Liver (tissue), 9 donors: Measurements from ENCODE around the gene NACA. TPM values are rescaled to one million over a fixed set of nuclear protein-coding genes. Genes with fewer than 3 reads are reported as not detected.
"Not testable (repeated sequence)": the region's sequence is repeated elsewhere in the genome, so short reads cannot be mapped to it uniquely, and the experiment has no call there.

Experiments used
- DNase-seq: peaks from one replicate; pipeline ENCODE4 v3.0.0-alpha.2; 2017; ENCODE audit warnings: low spot score
- H3K27ac ChIP-seq, 2 donors: one replicate each; pipeline ENCODE4 v1.7.0; 2013; ENCODE audit warnings: inconsistent platforms in 2 of 2, low read length in 2 of 2, control low read depth in 1 of 2, low read depth in 1 of 2, mild to moderate bottlenecking in 1 of 2
- H3K27me3 ChIP-seq, 4 donors: one replicate each; pipeline versions ENCODE4 v1.6.1 to v1.7.0; 2013; ENCODE audit warnings: low read length in 3 of 4, inconsistent platforms in 1 of 4, mild to moderate bottlenecking in 1 of 4, moderate library complexity in 1 of 4; ENCODE audit not compliant: control insufficient read depth in 4 of 4, insufficient read depth in 4 of 4
- H3K36me3 ChIP-seq, 4 donors: one replicate each; pipeline versions ENCODE4 v1.6.1 to v1.7.0; 2013; ENCODE audit warnings: low read length in 3 of 4, mild to moderate bottlenecking in 3 of 4, low read depth in 1 of 4, moderate library complexity in 1 of 4; ENCODE audit not compliant: control insufficient read depth in 4 of 4, insufficient read depth in 3 of 4
- H3K4me1 ChIP-seq, 4 donors: one replicate each; pipeline versions ENCODE4 v1.6.1 to v1.7.0; 2013; ENCODE audit warnings: low read length in 3 of 4, mild to moderate bottlenecking in 3 of 4, moderate library complexity in 1 of 4; ENCODE audit not compliant: control insufficient read depth in 4 of 4, insufficient read depth in 4 of 4
- H3K4me3 ChIP-seq, 3 donors: one replicate each; pipeline versions ENCODE4 v1.6.1 to v1.7.0; 2013; ENCODE audit warnings: low read length in 3 of 3, control low read depth in 1 of 3, low read depth in 1 of 3, mild to moderate bottlenecking in 1 of 3
- H3K9ac ChIP-seq, 2 donors: one replicate each; pipeline ENCODE4 v1.7.0; 2013; ENCODE audit warnings: low read length in 2 of 2, mild to moderate bottlenecking in 2 of 2, moderate library complexity in 2 of 2, control low read depth in 1 of 2, low read depth in 1 of 2
- H3K9me3 ChIP-seq, 4 donors: one replicate each; pipeline versions ENCODE4 v1.6.1 to v1.7.0; 2013; ENCODE audit warnings: low read length in 3 of 4; ENCODE audit not compliant: control insufficient read depth in 4 of 4
- EGR1 ChIP-seq, 2 donors: IDR thresholded peaks; 2 replicates each; pipeline ENCODE4 v1.6.1; 2016 to 2018; ENCODE audit warnings: antibody characterized with exemption in 2 of 2, low read depth in 2 of 2
- FOXA1 ChIP-seq: IDR thresholded peaks from 2 replicates; pipeline ENCODE4 v1.6.1; 2016; ENCODE audit warnings: antibody characterized with exemption
- FOXA2 ChIP-seq: IDR thresholded peaks from 2 replicates; pipeline ENCODE4 v1.6.1; 2016; ENCODE audit warnings: antibody characterized with exemption
- GABPA ChIP-seq, 2 donors: IDR thresholded peaks in 1 of 2; conservative IDR thresholded peaks in 1 of 2; 2 replicates each; pipeline ENCODE4 v1.6.1; 2016; ENCODE audit warnings: antibody characterized with exemption in 2 of 2, mild to moderate bottlenecking in 1 of 2, moderate library complexity in 1 of 2
- HNF4A ChIP-seq, 2 donors: conservative IDR thresholded peaks; 2 replicates each; pipeline ENCODE4 v1.6.1; 2016; ENCODE audit warnings: antibody characterized with exemption in 2 of 2, mild to moderate bottlenecking in 2 of 2
- HNF4G ChIP-seq: IDR thresholded peaks from 2 replicates; pipeline ENCODE4 v1.6.1; 2016; ENCODE audit warnings: antibody characterized with exemption
- JUND ChIP-seq, 2 donors: IDR thresholded peaks; 2 replicates each; pipeline ENCODE4 v1.6.1; 2016; ENCODE audit warnings: antibody characterized with exemption in 2 of 2
- NR2F2 ChIP-seq: IDR thresholded peaks from 2 replicates; pipeline ENCODE4 v1.6.1; 2016; ENCODE audit warnings: antibody characterized with exemption
- RAD21 ChIP-seq, 2 donors: IDR thresholded peaks; 2 replicates each; pipeline ENCODE4 v1.6.1; 2016; ENCODE audit warnings: antibody characterized with exemption in 2 of 2, mild to moderate bottlenecking in 2 of 2
- RXRA ChIP-seq, 2 donors: IDR thresholded peaks; 2 replicates each; pipeline ENCODE4 v1.6.1; 2017 to 2018; ENCODE audit warnings: antibody characterized with exemption in 2 of 2, mild to moderate bottlenecking in 1 of 2
- SP1 ChIP-seq: IDR thresholded peaks from 2 replicates; pipeline ENCODE4 v1.6.1; 2018; ENCODE audit warnings: antibody characterized with exemption, mild to moderate bottlenecking
- TAF1 ChIP-seq: conservative IDR thresholded peaks from 2 replicates; pipeline ENCODE4 v1.6.1; 2016; ENCODE audit warnings: antibody characterized with exemption, mild to moderate bottlenecking
- YY1 ChIP-seq: IDR thresholded peaks from 2 replicates; pipeline ENCODE4 v1.6.1; 2016; ENCODE audit warnings: antibody characterized with exemption, mild to moderate bottlenecking
- WGBS: extraction: QIAGEN DNeasy Blood & Tissue Kit; methylation state at CpG from one replicate; pipeline ENCODE4 v1.1.7; 2013; 5-methylcytosine and 5-hydroxymethylcytosine counted together
- polyA plus RNA-seq, 2 donors: library from polyadenylated mRNA; stranded (reverse) in 1 of 2; unstranded in 1 of 2; fragments of 200-250 nt in 1 of 2; fragments of >200 nt in 1 of 2; fragmentation: Nextera tagmentation in 1 of 2; extraction: Ambion mirVana in 1 of 2; gene quantifications; one replicate each; pipeline versions ENCODE4 v1.2.1 to v1.2.3, GENCODE V29; 2013 to 2015
- total RNA-seq, 2 donors: library from RNA; depleted of rRNA; stranded (reverse); fragments of >200 nt; gene quantifications; one replicate each; pipeline ENCODE4 v1.2.3, GENCODE V29; 2014
- TF ChIP-seq, protein P1 (sequence below): IDR thresholded peaks from 2 replicates; pipeline ENCODE4 v1.6.1; 2016; ENCODE audit warnings: antibody characterized with exemption
- TF ChIP-seq, protein P2 (sequence below): IDR thresholded peaks from 2 replicates; pipeline ENCODE4 v1.6.1; 2016; ENCODE audit warnings: antibody characterized with exemption
- TF ChIP-seq, protein P3 (sequence below): IDR thresholded peaks from 2 replicates; pipeline ENCODE4 v1.6.1; 2016; ENCODE audit warnings: antibody characterized with exemption, mild to moderate bottlenecking
- TF ChIP-seq, protein P4 (sequence below): fragments of 150-350 bp; IDR thresholded peaks from 2 replicates; pipeline ENCODE4 v1.5.1; 2017; ENCODE audit warnings: improper control_type of control experiment, low read depth, low read length; ENCODE audit not compliant: missing input control
- TF ChIP-seq, protein P5 (sequence below): IDR thresholded peaks from 2 replicates; pipeline ENCODE4 v1.6.1; 2016; ENCODE audit warnings: antibody characterized with exemption
- donor health status: healthy.
- donor health status: healthy.
- donor health status: healthy.
- donor health status: healthy.
- donor health status: healthy.

NACA gene
- total and polyA plus RNA-seq, 4 donors: 365 to 695 (median 456) TPM

DNA sequence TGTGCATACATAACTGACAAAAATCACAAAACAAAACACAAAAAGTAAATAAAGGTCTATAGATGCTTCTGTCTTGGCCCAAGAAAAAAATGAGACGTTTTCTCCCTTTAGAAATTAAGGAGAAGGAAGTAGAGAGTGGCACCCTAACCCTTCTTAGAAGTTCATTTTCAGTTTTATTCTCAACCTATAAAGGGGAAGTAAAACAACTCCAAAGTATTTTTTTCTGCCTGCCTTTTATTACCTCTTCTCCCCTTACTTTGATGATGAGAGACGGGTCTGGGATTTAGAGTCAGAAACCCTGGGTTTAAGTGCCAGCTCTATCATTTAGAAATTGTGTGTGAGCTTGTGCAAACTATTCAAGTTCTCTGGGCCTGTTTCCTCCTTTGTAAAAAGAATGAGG lies 24.3 kb upstream of the NACA start:
- WGBS: 86% methylated on average over 2 of the region's 2 CpGs
- TF ChIP-seq SP1: no peak
- TF ChIP-seq YY1: no peak
- TF ChIP-seq FOXA1: no peak
- Histone ChIP-seq H3K9me3 (no peaks in the 10 kb centered on the region), H3K9ac (no peak overlapping the region), H3K27me3 (no peaks in the 10 kb centered on the region), H3K4me1 (peaks cover 0 to 15% (median 10%) of the 10 kb centered on the region in 4 donors), H3K27ac (no peak overlapping the region), H3K36me3 (peaks cover 0 to 2% (median 0%) of the 10 kb centered on the region in 4 donors), H3K4me3 (no peak overlapping the region)
- no peak for DNase-seq

DNA sequence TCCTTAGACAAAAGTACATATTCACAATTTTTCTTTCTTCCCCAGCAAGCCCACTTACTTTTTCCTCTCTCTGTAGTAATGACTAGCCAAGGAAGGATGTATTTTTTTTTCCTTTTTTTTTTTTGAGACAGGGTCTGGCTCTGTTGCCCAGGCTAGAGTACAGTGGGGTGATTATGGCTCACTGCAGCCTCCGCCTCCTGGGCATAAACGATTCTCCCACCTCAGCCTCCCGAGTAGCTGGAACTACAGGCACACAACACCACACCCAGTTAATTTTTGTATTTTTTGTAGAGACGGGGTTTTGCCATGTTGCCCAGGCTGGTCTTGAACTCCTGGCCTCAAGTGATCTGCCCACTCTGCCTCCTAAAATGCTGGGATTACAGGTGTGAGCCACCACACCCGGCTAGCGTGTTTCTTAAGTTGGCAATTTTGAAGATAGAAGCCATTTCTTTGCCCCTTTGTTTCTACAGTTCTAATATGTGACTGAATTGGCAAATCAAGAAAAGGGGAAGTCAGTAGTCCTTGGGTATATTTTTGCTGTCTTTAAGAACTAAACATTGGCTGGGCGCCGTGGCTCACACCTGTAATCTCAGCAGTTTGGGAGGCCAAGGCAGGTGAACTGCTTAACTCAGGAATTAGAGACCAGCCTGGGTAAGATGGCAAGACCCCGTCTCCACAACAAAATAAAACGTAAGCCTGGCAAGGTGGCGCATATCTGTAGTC lies 3.2 kb upstream of the NACA start:
- TF ChIP-seq NR2F2 (no peak), GABPA (IDR thresholded peaks at IDR 0.05 in 1 of 2, conservative IDR thresholded peaks at IDR 0.05 in 1 of 2) (no peak), SP1 (no peak), FOXA1 (no peak), RAD21 (IDR thresholded peaks at IDR 0.05) (no peak), RXRA (IDR thresholded peaks at IDR 0.05) (no peak), HNF4A (conservative IDR thresholded peaks at IDR 0.05) (no peak), YY1 (no peak), TAF1 (no peak), HNF4G (no peak), JUND (IDR thresholded peaks at IDR 0.05) (no peak), FOXA2 (no peak), EGR1 (IDR thresholded peaks at IDR 0.05; ENCODE audit: low read depth in 2 of 2) (no peak)
- TF ChIP-seq, protein P1, sequence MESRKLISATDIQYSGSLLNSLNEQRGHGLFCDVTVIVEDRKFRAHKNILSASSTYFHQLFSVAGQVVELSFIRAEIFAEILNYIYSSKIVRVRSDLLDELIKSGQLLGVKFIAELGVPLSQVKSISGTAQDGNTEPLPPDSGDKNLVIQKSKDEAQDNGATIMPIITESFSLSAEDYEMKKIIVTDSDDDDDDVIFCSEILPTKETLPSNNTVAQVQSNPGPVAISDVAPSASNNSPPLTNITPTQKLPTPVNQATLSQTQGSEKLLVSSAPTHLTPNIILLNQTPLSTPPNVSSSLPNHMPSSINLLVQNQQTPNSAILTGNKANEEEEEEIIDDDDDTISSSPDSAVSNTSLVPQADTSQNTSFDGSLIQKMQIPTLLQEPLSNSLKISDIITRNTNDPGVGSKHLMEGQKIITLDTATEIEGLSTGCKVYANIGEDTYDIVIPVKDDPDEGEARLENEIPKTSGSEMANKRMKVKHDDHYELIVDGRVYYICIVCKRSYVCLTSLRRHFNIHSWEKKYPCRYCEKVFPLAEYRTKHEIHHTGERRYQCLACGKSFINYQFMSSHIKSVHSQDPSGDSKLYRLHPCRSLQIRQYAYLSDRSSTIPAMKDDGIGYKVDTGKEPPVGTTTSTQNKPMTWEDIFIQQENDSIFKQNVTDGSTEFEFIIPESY: no peak
- TF ChIP-seq, protein P2, sequence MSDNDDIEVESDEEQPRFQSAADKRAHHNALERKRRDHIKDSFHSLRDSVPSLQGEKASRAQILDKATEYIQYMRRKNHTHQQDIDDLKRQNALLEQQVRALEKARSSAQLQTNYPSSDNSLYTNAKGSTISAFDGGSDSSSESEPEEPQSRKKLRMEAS: no peak
- TF ChIP-seq, protein P3, sequence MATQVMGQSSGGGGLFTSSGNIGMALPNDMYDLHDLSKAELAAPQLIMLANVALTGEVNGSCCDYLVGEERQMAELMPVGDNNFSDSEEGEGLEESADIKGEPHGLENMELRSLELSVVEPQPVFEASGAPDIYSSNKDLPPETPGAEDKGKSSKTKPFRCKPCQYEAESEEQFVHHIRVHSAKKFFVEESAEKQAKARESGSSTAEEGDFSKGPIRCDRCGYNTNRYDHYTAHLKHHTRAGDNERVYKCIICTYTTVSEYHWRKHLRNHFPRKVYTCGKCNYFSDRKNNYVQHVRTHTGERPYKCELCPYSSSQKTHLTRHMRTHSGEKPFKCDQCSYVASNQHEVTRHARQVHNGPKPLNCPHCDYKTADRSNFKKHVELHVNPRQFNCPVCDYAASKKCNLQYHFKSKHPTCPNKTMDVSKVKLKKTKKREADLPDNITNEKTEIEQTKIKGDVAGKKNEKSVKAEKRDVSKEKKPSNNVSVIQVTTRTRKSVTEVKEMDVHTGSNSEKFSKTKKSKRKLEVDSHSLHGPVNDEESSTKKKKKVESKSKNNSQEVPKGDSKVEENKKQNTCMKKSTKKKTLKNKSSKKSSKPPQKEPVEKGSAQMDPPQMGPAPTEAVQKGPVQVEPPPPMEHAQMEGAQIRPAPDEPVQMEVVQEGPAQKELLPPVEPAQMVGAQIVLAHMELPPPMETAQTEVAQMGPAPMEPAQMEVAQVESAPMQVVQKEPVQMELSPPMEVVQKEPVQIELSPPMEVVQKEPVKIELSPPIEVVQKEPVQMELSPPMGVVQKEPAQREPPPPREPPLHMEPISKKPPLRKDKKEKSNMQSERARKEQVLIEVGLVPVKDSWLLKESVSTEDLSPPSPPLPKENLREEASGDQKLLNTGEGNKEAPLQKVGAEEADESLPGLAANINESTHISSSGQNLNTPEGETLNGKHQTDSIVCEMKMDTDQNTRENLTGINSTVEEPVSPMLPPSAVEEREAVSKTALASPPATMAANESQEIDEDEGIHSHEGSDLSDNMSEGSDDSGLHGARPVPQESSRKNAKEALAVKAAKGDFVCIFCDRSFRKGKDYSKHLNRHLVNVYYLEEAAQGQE: no peak
- TF ChIP-seq, protein P4, sequence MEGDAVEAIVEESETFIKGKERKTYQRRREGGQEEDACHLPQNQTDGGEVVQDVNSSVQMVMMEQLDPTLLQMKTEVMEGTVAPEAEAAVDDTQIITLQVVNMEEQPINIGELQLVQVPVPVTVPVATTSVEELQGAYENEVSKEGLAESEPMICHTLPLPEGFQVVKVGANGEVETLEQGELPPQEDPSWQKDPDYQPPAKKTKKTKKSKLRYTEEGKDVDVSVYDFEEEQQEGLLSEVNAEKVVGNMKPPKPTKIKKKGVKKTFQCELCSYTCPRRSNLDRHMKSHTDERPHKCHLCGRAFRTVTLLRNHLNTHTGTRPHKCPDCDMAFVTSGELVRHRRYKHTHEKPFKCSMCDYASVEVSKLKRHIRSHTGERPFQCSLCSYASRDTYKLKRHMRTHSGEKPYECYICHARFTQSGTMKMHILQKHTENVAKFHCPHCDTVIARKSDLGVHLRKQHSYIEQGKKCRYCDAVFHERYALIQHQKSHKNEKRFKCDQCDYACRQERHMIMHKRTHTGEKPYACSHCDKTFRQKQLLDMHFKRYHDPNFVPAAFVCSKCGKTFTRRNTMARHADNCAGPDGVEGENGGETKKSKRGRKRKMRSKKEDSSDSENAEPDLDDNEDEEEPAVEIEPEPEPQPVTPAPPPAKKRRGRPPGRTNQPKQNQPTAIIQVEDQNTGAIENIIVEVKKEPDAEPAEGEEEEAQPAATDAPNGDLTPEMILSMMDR: no peak
- TF ChIP-seq, protein P5, sequence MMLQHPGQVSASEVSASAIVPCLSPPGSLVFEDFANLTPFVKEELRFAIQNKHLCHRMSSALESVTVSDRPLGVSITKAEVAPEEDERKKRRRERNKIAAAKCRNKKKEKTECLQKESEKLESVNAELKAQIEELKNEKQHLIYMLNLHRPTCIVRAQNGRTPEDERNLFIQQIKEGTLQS: no peak
- 97% methylated on average over 11 of the region's 11 CpGs for WGBS
- Histone ChIP-seq H3K9ac (no peak overlapping the region), H3K4me1 (peaks cover 0 to 11% (median 8%) of the 10 kb centered on the region in 4 donors), H3K4me3 (no peak overlapping the region), H3K9me3 (no peaks in the 10 kb centered on the region), H3K36me3 (peaks cover 0 to 5% (median 2%) of the 10 kb centered on the region in 4 donors), H3K27ac (no peak overlapping the region), H3K27me3 (no peaks in the 10 kb centered on the region)
- no peak for DNase-seq

DNA sequence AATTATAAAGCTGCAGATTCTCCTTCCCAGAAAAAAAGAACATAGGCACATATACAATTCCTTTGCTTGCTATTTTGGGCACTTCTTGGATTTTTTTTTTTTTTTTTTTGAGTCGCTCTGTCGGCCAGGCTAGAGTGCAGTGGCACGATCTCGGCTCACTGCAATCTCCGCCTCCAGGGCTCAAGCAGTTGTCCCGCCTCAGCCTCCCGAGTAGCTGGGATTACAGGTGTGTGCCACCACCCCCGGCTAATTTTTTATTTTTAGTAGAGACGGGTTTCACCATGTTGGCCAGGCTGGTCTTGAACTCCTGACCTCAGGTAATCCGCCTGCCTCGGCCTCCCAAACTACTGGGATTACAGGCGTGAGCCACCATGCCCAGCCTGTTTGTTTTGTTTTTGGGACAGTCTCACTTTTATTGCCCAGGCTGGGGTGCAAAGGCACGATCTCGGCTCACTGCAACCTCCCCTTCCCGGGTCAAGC lies 1.1 kb upstream of the NACA start:
- not testable (repeated sequence) for H3K9me3 ChIP-seq, DNase-seq, H3K27me3 ChIP-seq, H3K36me3 ChIP-seq, H3K4me3 ChIP-seq
- 90% methylated on average over 15 of the region's 15 CpGs for WGBS
- H3K4me1 ChIP-seq: peaks cover 8 to 29% (median 25%) of the 10 kb centered on the region in 4 donors
- H3K27ac ChIP-seq: peak overlapping the region; percentile 89 to 92
- peak overlapping the region in 1 of 2 donors; percentile 90 for H3K9ac ChIP-seq
